ENCODE measurements around the gene PEX11B.

Gene PEX11B

GRCh38 chr1:145871994-145872924, 46.3 kb downstream of the PEX11B start:
- peak; percentile 82 for DNase-seq (ENCODE audit: low spot score)

GRCh38 chr1:145868232-145868631, 50.3 kb downstream of the PEX11B start:
- no peak for DNase-seq (ENCODE audit: low spot score)

- DNase-seq (ENCODE audit: low spot score): peak; percentile 84
Measured at GRCh38 chr1:145863282-145864018, 55.1 kb downstream of the PEX11B start.

Data from left forelimb (tissue), 1 donor.